ENCODE measurements around the gene TMTC1. TPM values are rescaled to one million over a fixed set of nuclear protein-coding genes. Genes with fewer than 3 reads are reported as not detected.
A peak's percentile ranks its signal among the peaks of the same experiment; 100 is the strongest.
"Not testable (repeated sequence)": the region's sequence is repeated elsewhere in the genome, so short reads cannot be mapped to it uniquely, and the experiment has no call there.

TMTC1 gene
- 40.4 TPM for total RNA-seq

DNA sequence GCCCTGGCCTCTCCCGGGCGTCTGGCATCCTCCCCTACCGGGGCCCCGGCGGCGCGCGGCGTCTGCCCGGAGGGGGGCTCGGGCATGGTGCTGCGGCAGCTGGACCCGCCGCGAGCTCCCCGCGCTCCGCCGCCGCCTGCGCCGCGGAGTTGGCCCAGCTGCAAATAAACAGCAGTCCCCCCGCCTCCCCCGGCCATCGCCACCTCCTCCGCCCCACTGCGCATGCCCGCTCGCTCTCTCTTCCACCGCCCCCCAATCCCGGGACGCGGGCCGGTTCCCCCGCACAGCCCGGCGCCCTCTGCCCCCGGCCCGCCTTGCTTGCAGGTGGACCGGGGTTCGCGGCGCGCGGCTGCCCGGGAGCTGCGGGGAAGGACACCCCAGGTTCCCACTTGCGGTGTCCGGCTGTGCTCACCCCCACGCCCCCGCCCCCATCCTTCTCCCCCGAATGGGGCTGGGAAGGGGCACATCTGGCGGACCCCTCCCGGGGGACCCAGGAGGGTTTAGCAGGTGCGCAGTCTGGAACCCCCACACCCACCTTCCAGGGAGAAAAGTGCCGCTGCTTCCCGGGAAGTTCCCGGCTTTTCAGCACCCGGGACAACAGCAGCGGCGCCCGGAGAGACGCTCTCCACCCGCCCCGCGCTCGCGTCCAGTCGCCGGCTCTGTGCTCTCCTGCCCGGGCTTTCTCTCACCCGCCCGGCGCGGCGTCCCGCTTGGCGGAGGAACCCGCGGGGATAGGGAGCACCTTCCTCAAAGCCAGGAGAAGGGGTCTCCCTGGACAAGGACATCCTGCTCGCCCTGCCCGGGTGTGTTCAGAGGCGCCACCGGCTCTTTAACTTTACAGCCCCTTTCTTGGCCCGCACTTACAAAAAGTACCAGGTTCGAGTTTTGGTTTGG lies at the start of gene TMTC1:
Gene TMTC1 (minus strand): TSS at position 170 of the 894 bp plus-strand sequence. CDS start 191 bp downstream, outside the sequence.
- DNase-seq, result peak; percentile 62

DNA sequence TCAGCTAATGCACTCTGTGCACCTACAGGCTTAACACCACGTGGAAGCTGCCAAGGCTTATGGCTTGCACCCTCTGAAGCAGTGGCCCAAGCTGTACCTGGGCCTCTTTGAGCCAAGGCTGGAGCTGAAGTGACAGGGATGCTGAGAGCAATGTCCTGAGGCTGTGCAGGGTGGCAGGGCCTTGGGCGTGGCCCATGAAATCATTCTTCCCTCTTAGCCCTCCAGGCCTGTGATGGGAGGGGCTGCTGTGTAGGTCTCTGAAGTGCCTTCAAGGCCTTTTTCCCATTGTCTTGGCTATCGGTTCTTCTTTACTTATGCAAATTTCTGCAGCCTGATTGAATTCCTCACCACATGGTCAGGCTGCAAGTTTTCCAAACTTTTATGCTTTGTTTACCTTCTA lies 47.4 kb upstream of the TMTC1 start:
- no peak for DNase-seq

DNA sequence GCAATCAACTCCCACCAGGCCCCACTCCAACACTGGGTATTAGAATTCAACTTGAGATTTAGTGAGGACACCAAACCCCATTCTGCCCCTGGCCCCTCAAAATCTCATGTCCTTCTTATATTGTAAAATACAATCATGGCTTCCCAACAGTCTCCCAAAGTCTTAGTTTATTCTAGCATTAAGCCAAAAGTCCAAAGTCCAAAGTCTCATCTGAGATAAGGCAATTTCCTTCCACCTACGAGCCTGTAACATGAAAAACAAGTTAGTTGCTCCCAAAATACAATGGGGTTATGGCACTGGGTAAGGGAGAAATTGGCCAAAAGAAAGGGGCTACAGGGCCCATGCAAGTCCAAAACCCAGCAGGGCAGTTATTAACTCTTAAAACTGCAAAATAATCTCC lies 46.6 kb upstream of the TMTC1 start:
- no peak for DNase-seq

DNA sequence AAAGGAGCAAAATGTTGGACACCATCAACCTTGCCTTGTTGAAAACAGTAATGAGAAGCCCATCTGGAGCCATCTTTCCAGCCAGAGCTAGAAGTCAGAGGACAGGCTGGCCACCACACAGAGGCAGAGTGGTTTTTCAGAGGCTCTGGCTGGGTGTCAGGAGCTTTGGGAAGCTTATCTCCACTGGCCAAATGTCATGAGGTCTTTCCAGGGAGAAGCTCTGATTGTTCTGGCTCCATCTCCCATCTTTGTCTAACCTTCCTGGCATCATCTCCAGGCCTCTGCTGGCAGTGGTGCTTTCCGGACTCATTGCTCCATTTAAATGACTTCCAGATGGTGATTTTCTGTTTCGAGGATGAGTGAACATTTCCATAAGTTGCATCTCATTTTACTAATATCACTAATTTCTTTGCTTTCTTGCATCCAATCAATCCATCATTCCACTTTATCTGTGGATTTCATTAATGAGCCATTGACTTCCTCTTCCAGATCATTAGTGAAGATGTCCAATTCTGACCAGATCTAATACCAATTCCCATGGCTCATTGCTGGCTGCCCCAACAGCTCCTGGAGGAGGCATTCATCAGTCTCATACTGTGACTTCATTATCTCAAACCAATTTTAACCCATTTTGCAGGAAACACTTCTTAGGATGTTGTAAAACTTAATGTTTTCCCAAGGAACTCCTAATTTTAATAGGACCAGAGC lies 35.3 kb upstream of the TMTC1 start:
- DNase-seq, result no peak

DNA sequence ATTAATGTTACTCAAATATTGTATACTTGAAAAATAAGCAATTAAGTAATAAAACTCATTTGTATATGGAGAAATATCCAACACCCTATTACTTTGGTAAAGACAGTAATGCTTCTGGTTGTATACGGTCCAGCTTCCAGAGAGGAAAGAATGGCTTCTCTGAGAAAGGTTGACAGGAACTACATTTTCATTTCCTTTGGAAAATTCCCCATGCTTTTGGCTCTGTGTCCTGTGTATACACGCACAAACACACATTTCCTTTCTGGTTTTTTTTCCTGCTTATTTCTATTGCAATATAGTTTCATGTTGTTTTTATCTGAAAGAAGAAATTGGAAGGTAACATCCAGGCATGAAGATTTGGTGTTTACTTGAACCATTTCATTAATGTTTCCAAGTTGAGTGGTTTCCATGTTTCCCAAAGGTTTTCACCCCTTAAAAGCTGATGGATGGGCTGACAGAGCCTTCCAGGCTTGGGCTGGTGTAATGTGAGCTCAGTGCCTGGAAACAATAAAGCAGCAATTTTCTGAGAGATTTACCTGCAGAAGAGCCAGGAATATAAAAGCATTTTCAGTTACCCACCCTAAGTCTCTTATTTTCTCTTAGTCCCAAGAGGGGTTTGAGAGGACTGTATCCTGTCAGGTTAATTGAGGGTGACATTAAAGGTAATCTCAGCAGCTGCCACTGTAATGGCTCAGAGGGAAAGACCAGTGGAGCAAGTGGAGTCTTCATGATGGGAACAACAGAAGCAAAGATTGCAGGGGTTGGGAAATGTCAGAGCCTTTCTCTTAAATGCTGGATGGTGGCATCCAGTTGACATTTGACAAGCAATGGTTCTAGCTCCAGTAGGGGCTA lies 33.4 kb upstream of the TMTC1 start:
- no peak for DNase-seq

DNA sequence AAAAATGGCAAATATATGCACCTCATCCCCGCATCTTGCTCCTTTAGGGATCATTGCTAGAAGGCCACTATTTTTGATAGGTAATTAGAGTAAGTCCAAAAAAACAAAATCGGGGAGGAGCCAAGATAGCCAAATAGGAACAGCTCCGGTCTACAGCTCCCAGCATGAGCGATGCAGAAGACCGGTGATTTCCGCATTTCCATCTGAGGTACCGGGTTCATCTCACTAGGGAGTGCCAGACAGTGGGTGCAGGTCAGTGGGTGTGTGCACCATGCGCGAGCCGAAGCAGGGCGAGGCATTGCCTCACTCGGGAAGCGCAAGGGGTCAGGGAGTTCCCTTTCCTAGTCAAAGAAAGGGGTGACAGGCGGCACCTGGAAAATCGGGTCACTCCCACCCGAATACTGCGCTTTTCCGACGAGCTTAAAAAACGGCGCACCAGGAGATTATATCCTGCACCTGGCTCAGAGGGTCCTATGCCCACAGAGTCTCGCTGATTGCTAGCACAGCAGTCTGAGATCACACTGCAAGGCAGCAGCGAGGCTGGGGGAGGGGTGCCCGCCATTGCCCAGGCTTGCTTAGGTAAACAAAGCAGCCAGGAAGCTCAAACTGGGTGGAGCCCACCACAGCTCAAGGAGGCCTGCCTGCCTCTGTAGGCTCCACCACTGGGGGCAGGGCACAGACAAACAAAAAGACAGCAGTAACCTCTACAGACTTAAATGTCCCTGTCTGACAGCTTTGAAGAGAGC lies 26.0 kb upstream of the TMTC1 start:
- DNase-seq, result not testable (repeated sequence)

DNA sequence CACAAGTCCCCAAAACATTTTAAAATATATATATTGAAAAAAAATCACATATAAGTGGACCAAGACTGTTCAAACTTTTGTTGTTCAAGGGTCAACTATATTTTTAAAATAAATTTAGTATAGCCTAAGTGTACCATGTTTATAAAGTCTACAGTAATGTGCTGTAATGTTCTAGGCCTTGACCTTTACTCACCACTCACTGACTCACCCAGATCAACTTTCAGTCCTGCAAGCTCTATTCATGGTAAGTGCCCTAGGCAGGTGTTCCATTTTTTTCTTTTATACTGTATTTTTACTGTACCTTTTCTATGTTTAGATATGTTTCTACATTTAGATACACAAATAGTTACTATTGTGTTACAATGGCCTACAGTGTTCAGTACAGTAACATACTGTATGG lies 23.4 kb upstream of the TMTC1 start:
- no peak for DNase-seq

DNA sequence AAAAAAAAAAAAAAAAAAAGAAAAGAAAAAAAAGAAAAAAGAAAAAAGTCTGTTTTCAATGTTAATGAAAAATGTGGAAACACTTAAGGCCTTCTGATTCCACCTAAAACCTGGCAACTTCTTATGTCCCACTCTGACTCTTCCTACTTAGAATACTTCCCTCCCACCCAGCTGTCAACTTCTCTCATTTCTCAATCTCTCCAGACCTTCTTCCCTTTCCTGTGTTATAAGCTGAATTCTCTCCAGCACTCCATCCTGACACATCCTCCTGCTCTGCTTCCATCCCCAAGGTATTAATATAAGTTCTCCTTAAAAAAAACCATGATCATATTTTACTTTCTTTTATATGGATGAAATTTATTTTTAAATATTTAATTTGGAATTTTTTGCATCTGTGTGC lies 20.3 kb upstream of the TMTC1 start:
- no peak for DNase-seq

DNA sequence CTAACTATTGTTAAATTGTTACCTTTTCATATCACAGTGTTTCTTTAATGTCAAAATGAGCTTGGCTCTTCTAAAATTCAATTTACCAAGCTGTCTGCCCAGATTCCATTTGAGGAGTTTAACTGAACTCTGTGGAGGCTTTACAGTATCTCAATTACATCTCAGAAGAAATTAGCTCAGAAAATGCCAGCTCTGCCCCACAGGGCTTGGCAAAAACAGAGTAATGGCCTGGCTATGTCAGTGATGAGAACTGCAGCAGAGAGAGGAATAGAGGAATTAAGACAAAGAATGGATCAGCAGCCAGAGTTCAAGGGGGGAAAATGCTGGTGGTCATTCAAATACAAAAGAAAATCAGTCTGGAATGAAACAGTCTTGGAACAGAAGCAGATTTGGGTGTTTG lies 15.8 kb upstream of the TMTC1 start:
- DNase-seq, result no peak

DNA sequence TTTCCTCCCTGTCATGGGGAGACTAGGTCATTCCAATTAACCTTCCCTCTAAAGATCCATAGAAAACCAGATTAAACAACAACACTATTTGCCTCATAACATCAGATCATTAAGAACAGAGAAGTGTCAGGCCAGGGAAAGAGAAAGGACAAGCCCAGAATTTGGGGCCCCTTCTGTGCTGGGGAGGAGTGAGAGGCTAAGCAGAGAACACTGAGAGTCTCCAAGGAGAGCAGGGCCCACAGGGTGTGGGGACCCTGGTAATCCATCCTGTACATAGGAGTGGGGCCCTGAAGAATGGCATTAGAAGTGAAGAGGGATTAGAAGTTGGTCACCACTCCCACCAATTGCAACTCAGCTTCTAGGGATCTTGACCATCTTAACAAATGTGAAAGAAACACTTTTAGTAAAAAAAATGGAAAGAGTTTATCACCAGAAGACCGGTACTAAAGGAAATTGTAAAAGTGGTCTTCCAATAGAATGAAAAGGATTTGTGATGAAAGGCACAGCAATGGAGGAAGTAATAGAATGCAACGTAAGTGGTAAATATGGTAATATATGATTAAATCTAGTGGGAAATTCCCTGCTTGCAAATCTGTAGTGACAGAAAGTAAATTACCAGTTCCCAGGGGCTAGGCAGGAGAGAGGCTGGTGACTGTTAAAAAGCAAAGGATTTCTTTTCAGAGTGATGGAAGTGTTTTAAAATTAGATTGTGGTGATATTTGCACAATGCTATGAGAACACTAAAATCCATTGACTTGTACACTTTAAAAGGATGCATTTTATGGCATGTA lies 14.0 kb upstream of the TMTC1 start:
- no peak for DNase-seq

DNA sequence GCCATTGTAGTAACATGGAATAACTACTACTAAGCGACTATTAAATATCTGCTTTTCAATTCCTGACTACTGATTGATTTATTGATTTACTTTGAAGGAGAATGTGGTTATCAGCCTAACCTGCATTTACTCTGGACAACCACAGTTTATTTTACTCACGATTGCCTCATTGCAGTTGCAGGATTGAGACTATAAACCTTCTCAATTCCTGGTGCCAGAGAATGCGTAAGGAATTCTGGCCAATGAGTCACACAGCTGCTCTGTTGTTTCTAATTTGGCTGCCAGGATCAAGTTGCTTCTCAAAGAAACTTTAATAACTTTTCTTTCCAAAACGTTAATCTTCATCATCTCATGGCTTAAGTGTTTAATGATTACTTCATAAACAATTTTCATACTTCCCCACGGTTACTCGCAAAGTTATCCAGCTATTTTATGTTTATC lies 13.1 kb upstream of the TMTC1 start:
- no peak for DNase-seq

DNA sequence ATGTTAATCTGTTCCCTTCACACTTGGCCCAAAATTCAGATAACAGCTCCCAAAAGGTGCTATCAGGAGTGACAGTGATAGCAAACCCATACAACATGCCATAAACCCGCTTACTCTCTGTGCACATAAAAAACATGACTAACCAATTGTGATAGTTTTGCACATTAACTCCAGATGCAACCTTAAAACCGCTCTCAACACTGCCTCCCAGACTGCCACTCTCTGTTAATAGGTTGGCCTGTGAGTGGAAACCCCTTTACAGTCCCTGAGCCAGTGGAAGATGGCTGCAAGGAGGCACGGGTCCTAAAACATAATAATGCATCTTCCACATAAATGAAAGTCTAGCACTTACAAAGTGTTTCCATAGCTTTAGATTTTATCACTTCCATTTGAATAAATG lies 12.0 kb upstream of the TMTC1 start:
- DNase-seq, result no peak

DNA sequence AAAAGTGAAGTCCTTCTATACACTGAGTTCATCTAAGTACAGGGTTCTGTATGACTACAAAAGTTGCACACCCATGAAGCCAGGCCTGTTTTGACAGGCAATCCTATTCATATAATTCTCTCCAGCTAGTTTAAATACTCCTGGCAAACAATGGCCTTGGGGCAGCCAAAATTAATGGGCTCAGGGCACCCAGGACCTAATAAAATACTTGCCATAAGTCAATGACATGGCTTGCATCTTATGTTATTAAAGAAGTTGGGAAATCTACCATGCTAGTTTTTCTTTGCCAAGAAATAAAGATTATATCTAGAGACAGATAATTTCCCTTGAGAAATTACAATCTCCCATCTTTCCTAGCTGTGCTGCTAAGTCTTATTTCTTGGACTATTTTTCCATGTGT lies 11.1 kb upstream of the TMTC1 start:
- DNase-seq, result no peak

DNA sequence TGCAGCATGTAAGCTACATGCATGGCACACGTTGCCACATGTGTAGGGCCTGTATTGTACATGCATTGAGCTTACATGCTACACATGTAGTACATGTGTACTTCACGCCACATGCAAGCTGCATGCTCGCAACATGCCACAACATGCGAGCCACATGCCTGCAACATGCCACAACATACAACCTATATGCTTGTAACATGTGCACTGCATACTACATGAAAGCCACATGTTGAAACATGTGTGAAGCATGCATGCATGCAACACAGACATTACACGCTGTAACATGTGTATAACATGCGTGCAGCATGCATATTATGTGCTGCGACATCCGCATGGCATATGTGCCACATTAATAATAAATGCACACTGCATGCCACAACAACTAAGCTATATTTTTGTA lies 9.1 kb upstream of the TMTC1 start:
- no peak for DNase-seq

DNA sequence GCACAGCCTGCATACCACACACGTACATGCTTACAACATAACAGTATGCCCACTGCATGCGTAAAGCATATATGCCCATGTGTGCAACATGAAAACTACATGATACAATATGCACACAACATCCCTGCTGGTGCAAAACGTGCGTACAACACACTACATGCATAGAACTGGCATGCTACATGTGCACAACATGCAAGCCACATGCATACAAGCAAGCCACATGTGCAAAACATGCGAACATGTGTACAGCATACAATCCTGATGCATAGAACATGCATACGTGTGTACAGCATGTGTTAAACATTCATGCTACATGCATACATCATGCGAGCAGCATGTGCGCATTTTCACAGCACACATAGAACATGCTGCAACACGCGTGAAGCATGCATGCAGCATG lies 8.4 kb upstream of the TMTC1 start:
- no peak for DNase-seq

DNA sequence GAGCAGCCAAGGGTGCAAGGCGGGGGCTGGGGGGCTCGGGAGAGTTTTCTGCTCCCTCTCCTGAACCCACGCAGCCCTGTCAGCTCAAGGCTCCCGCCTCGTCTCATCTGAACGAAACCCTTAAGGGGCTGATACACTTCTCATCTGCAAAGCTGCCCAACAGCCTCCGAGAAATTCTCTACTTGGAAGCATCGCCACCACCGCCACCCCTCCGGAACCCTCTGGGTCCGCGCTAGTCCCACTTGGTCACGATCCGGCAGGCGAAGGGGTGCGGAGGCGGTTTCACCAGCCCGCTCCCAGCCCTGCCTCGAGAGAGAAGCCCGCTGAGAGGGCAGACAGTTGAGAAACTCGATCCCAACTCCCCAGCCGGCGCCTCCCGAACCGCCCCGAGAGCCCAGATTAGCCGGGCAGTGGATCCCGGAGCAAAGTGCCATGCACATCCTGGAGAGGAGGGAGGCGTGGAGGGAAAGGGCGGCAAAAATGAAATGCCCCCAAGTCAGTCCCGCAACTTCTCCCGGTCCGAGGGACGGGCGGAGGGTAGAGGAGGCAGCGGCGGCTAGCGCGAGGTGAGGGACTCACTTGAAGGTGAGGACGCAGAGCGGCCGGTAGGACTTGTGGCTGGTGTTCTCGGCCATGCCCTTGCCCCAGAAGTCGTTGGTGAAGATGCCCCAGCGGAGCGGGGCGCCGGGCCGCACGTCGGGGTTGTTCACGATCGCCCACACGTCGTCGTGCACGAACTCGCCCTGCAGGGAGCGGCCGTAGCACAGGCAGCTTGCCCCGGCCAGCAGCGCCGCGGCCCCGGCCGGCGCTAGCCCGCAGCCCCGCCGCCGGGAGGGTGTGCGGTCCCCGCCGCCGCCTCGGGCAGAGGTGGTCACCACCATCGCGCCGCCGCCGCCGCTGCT lies 620 bp downstream of the TMTC1 start:
- DNase-seq, result peak; percentile 49

DNA sequence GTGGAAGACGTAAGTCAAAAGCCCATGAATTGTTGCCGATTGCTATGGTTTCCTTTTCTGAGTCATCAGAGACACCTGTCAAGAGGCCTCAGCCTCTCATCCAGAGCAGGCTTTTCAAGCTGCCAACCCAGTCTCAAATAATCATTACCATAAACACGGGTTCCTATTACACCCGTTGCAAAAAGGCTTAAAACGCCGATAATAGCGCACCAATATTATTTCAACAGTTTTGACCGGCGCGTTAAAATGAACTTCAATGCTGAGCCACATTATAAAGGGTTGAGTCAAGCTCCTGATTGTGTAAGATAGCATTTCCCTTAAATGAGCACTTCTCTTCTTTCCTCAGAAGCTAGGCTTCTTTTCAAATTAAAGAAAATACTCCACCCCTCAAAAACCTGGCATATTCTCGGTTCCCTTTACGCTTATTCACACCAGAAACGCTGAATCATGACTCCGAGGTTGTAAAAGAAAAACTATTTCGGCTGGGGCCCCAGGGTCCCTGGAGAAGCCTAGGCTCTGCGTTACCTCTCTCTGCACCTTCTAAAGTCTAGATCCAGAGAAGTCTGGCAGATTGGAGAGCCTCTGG lies 1.4 kb downstream of the TMTC1 start:
- DNase-seq, result peak; percentile 49

DNA sequence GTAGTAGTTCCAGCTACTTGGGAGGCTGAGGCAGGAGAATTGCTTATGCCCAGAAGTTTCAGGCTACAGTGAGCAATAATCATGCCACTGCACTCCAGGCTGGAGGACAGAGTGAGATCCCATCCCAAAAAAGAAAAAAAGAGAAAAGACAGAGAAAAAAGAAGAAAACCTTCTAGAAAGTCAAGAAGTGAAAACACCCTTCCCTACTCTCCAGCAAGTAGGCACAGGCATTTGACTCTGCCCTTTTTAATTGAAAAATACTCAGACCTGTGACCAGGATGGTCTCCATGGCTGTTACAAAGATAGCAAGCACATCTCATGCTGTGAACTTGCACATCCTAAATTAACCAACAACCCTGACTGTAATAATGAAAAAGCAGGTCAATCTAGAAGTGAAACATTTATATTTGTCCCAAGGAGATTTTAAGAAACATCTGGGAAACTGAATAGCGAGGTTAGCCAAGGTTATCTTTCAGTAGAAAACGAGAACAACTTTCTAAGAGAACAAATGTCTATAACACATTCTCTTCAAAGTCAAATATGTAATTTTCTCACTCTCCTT lies 2.0 kb downstream of the TMTC1 start:
- no peak for DNase-seq

DNA sequence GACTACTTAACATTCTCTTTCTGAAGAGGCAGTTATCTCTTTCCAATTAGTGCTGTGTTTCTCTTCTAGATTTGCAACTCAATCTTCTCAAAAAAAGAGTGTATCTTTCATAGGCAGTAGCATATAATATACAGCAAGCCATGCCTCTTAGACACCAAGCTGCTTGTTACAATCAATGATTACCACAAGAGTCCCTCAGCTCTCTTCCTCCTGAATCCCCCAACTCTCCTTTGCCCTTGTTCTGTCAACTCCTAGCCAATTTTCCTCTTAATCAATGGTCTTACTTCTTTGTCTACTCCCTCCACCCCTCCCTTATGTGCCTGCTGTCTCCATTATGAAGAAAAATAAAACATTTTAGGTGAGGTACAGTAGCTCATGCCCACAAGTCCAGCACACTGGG lies 2.6 kb downstream of the TMTC1 start:
- no peak for DNase-seq

Measured in occipital lobe (tissue), 2 donors.